Spleen (tissue), 7 donors: ENCODE results near the gene EHMT1.

ENCODE experiments used
- POLR2AphosphoS5 ChIP-seq, 3 donors: sonication (generic); formaldehyde crosslinking; IDR thresholded peaks; one replicate each; pipeline ENCODE4 v1.5.1; 2017; ENCODE audit warnings: antibody characterized with exemption in 3 of 3
- TF ChIP-seq, protein P1 (sequence below), 11 experiments: fragments of 200-600 bp in 7 of 11; fragments of 450-650 bp in 4 of 11; sonication (generic) in 4 of 11; IDR thresholded peaks in 8 of 11; conservative IDR thresholded peaks in 3 of 11; 1 replicate in 7 of 11; 2 replicates in 4 of 11; pipeline versions ENCODE4 v1.4.0 to v1.8.0; 2016 to 2021; ENCODE audit warnings: antibody characterized with exemption in 11 of 11, inconsistent platforms in 4 of 11, mild to moderate bottlenecking in 1 of 11
- donor health status: DM: no; HTN: no; CAD: no; lungs with moderate emphysema.
- donor health status: DM: no; HTN: no; CAD: no.
- donor health status: DM: no; HTN: no; CAD: no.

- TF ChIP-seq, protein P1, sequence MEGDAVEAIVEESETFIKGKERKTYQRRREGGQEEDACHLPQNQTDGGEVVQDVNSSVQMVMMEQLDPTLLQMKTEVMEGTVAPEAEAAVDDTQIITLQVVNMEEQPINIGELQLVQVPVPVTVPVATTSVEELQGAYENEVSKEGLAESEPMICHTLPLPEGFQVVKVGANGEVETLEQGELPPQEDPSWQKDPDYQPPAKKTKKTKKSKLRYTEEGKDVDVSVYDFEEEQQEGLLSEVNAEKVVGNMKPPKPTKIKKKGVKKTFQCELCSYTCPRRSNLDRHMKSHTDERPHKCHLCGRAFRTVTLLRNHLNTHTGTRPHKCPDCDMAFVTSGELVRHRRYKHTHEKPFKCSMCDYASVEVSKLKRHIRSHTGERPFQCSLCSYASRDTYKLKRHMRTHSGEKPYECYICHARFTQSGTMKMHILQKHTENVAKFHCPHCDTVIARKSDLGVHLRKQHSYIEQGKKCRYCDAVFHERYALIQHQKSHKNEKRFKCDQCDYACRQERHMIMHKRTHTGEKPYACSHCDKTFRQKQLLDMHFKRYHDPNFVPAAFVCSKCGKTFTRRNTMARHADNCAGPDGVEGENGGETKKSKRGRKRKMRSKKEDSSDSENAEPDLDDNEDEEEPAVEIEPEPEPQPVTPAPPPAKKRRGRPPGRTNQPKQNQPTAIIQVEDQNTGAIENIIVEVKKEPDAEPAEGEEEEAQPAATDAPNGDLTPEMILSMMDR (IDR thresholded peaks at IDR 0.05 in 8 of 11, conservative IDR thresholded peaks at IDR 0.05 in 3 of 11) = no peak
- TF ChIP-seq POLR2AphosphoS5 (IDR thresholded peaks at IDR 0.05) = no peak
These were observed 263.0 kb downstream of the EHMT1 start for GRCh38 chr9:137881591-137882505.
